Esophagus muscularis mucosa (tissue), 4 donors: Measurements from ENCODE around the gene ADGRA3. TPM values are rescaled to one million over a fixed set of nuclear protein-coding genes. Genes with fewer than 3 reads are reported as not detected.

Experiments
- DNase-seq: peaks from one replicate; pipeline ENCODE4 v3.0.0-alpha.2; 2017; ENCODE audit errors: extremely low spot score
- H3K27ac ChIP-seq, 4 donors: fragments of 200-600 bp; sonication (generic); replicated peaks in 1 of 4; 1 replicate in 3 of 4; 2 replicates in 1 of 4; pipeline ENCODE4 v1.5.1; 2016 to 2019; ENCODE audit warnings: mild to moderate bottlenecking in 1 of 4
- H3K27me3 ChIP-seq, 4 donors: fragments of 200-600 bp; sonication (generic); one replicate each; pipeline versions ENCODE4 v1.5.1 to v1.6.0; 2016 to 2019
- H3K36me3 ChIP-seq, 4 donors: fragments of 200-600 bp; sonication (generic); one replicate each; pipeline ENCODE4 v1.5.1; 2016 to 2019
- H3K4me1 ChIP-seq, 4 donors: fragments of 200-600 bp; sonication (generic); one replicate each; pipeline ENCODE4 v1.5.1; 2016 to 2019
- H3K4me3 ChIP-seq, 4 donors: fragments of 200-600 bp; sonication (generic); 1 replicate in 2 of 4; 2 replicates in 2 of 4; pipeline ENCODE4 v1.5.1; 2016 to 2019; ENCODE audit warnings: mild to moderate bottlenecking in 4 of 4, moderate library complexity in 1 of 4
- H3K9me3 ChIP-seq, 4 donors: fragments of 200-600 bp; sonication (generic); 1 replicate in 3 of 4; 2 replicates in 1 of 4; pipeline ENCODE4 v1.5.1; 2016 to 2019
- CTCF ChIP-seq, 3 experiments: fragments of 200-600 bp in 2 of 3; fragments of 450-650 bp in 1 of 3; sonication (generic) in 2 of 3; IDR thresholded peaks; one replicate each; pipeline ENCODE4 v1.5.1; 2017 to 2019; ENCODE audit warnings: antibody characterized with exemption in 3 of 3, mild to moderate bottlenecking in 2 of 3, moderate library complexity in 1 of 3
- EP300 ChIP-seq: sonication (generic); formaldehyde crosslinking; IDR thresholded peaks from one replicate; pipeline ENCODE4 v1.6.1; 2017; ENCODE audit warnings: antibody characterized with exemption
- POLR2A ChIP-seq: fragments of 450-650 bp; IDR thresholded peaks from one replicate; pipeline ENCODE4 v1.6.1; 2017; ENCODE audit warnings: antibody characterized with exemption, moderate library complexity, mild to moderate bottlenecking, low read depth
- POLR2AphosphoS5 ChIP-seq, 2 donors: sonication (generic); formaldehyde crosslinking; IDR thresholded peaks; one replicate each; pipeline ENCODE4 v1.6.1; 2017; ENCODE audit warnings: antibody characterized with exemption in 2 of 2
- WGBS: methylation state at CpG from one replicate; pipeline ENCODE4 v1.1.5; 2018; 5-methylcytosine and 5-hydroxymethylcytosine counted together
- intact Hi-C: fragments of 100-400 bp; cut with DNase I; formaldehyde crosslinking; loops from one replicate; pipeline ENCODE4 v1.15.1; 2023
- total RNA-seq, 4 donors: library from RNA; depleted of rRNA; stranded (reverse); fragments of >200 nt; gene quantifications; one replicate each; pipeline versions ENCODE4 v1.1.0 to v1.2.1, GENCODE V29; 2016

Gene ADGRA3
- total RNA-seq = 10 to 100 TPM; 24.9 to 41.0 (median 35.3) TPM

- Histone ChIP-seq H3K36me3 (no peaks in the 10 kb centered on the region), H3K27ac (peak within 1 kb of the TSS; percentile 77 to 88 (median 84)), H3K4me1 (peaks cover 14 to 31% (median 25%) of the 10 kb centered on the region in 4 donors), H3K4me3 (peak within 1 kb of the TSS; percentile 63 to 72 (median 67)), H3K9me3 (no peaks in the 10 kb centered on the region), H3K27me3 (no peaks in the 10 kb centered on the region)
- intact Hi-C loops = loop anchor here (5.0 kb wide), 1 partner anchor 104 kb away; no protein-coding TSS in a partner anchor
- DNase-seq = no peak
- WGBS = under 1% methylated on average over 23 of the region's 74 CpGs
- TF ChIP-seq EP300 (no peak), POLR2AphosphoS5 (IDR thresholded peaks at IDR 0.05) (peak in 1 of 2 donors; percentile 40), POLR2A (no peak), CTCF (IDR thresholded peaks at IDR 0.05) (no peak)
These were observed at the start of gene ADGRA3 for GRCh38 chr4:22515888-22516541. Gene ADGRA3 (minus strand): TSS chr4:22516066. CDS start chr4:22515784, 282 bp downstream.

GRCh38 chr4:22556495-22556894 is 40.6 kb upstream of the ADGRA3 start:
- intact Hi-C loops = no loop called here
- Histone ChIP-seq H3K4me3 (no peak overlapping the region), H3K36me3 (no peaks in the 10 kb centered on the region), H3K27me3 (no peaks in the 10 kb centered on the region), H3K27ac (no peak overlapping the region), H3K4me1 (no peaks in the 10 kb centered on the region), H3K9me3 (no peaks in the 10 kb centered on the region)
- DNase-seq = no peak
- TF ChIP-seq POLR2A (no peak), CTCF (IDR thresholded peaks at IDR 0.05) (no peak), EP300 (no peak), POLR2AphosphoS5 (IDR thresholded peaks at IDR 0.05) (no peak)

- no peak for TF ChIP-seq POLR2A
- no peak for TF ChIP-seq POLR2AphosphoS5 (IDR thresholded peaks at IDR 0.05)
- TF ChIP-seq EP300 = no peak
- no peak for TF ChIP-seq CTCF (IDR thresholded peaks at IDR 0.05)
- 67% methylated on average over 2 of the region's 2 CpGs for WGBS
- Histone ChIP-seq H3K27me3 (no peaks in the 10 kb centered on the region), H3K4me1 (no peaks in the 10 kb centered on the region), H3K27ac (no peak overlapping the region), H3K4me3 (no peak overlapping the region), H3K9me3 (no peaks in the 10 kb centered on the region), H3K36me3 (no peaks in the 10 kb centered on the region)
- intact Hi-C loops = no loop called here
- DNase-seq = no peak
These were observed 38.8 kb upstream of the ADGRA3 start for GRCh38 chr4:22554670-22555069.

GRCh38 chr4:22553560-22553959 is 37.7 kb upstream of the ADGRA3 start:
- Histone ChIP-seq H3K4me3 (no peak overlapping the region), H3K27me3 (no peaks in the 10 kb centered on the region), H3K4me1 (no peaks in the 10 kb centered on the region), H3K27ac (no peak overlapping the region), H3K9me3 (no peaks in the 10 kb centered on the region), H3K36me3 (no peaks in the 10 kb centered on the region)
- TF ChIP-seq POLR2A (no peak), EP300 (no peak), POLR2AphosphoS5 (IDR thresholded peaks at IDR 0.05) (no peak), CTCF (IDR thresholded peaks at IDR 0.05) (no peak)
- no peak for DNase-seq
- intact Hi-C loops = no loop called here
- WGBS = 91% methylated on average over 3 of the region's 3 CpGs

GRCh38 chr4:22552812-22553211 is 36.9 kb upstream of the ADGRA3 start:
- no peak for DNase-seq
- Histone ChIP-seq H3K4me3 (no peak overlapping the region), H3K27ac (no peak overlapping the region), H3K27me3 (no peaks in the 10 kb centered on the region), H3K9me3 (no peaks in the 10 kb centered on the region), H3K36me3 (no peaks in the 10 kb centered on the region), H3K4me1 (no peaks in the 10 kb centered on the region)
- 81% methylated on average over 3 of the region's 3 CpGs for WGBS
- intact Hi-C loops = no loop called here
- TF ChIP-seq POLR2AphosphoS5 (IDR thresholded peaks at IDR 0.05) = no peak
- TF ChIP-seq EP300 = no peak
- TF ChIP-seq POLR2A = no peak
